Calu3 (cell line): Measurements from ENCODE around the gene SMPD2. TPM values are rescaled to one million over a fixed set of nuclear protein-coding genes. Genes with fewer than 3 reads are reported as not detected.

Experiments used
- BruUV-seq: library from RNA; stranded (reverse); fragments of 400-500 nt; replicated peaks from 2 replicates; lab custom pipeline; 2021; lab: Mats Ljungman, UMichigan
- CTCF ChIA-PET: fragments of 300-600 bp; sonication (Branson Sonifier 250); formaldehyde crosslinking; loops from one replicate; lab custom pipeline; 2022; ENCODE audit warnings: antibody characterized with exemption; lab: Charles Lee
- DNase-seq: peaks from one replicate; pipeline ENCODE4 v3.0.0; 2022
- H3K27ac Mint-ChIP-seq: one replicate; pipeline ENCODE4 v1.8.0; 2022; ENCODE audit warnings: mixed read lengths; ENCODE audit not compliant: unreplicated experiment
- H3K27me3 Mint-ChIP-seq: one replicate; pipeline ENCODE4 v1.8.0; 2022; ENCODE audit warnings: mixed read lengths; ENCODE audit not compliant: unreplicated experiment
- H3K36me3 Mint-ChIP-seq: one replicate; pipeline ENCODE4 v1.8.0; 2022; ENCODE audit warnings: mild to moderate bottlenecking, moderate library complexity, mixed read lengths; ENCODE audit not compliant: insufficient read depth, unreplicated experiment
- H3K4me1 Mint-ChIP-seq: one replicate; pipeline ENCODE4 v1.8.0; 2022; ENCODE audit warnings: mild to moderate bottlenecking, low read depth, mixed read lengths; ENCODE audit not compliant: unreplicated experiment
- H3K4me3 Mint-ChIP-seq: one replicate; pipeline ENCODE4 v1.8.0; 2022; ENCODE audit warnings: mild to moderate bottlenecking, low read depth, moderate library complexity, mixed read lengths; ENCODE audit not compliant: unreplicated experiment
- H3K9me3 Mint-ChIP-seq: one replicate; pipeline ENCODE4 v1.8.0; 2022; ENCODE audit warnings: low read depth, mixed read lengths; ENCODE audit not compliant: unreplicated experiment
- CTCF ChIP-seq: fragments of 200-600 bp; IDR thresholded peaks from one replicate; pipeline ENCODE4 v1.8.0; 2022; ENCODE audit warnings: antibody characterized with exemption; ENCODE audit not compliant: unreplicated experiment
- intact Hi-C: fragments of 100-400 bp; cut with micrococcal nuclease; formaldehyde crosslinking; loops from one replicate; pipeline ENCODE4 v1.10.0; 2022; ENCODE audit not compliant: unreplicated experiment
- total RNA-seq: library from RNA; stranded (reverse); gene quantifications from 2 replicates; pipeline ENCODE4 v1.2.3, GENCODE V29; 2022

Gene SMPD2
- total RNA-seq, 1 experiment from 2014 or later, result 17.3 TPM

GRCh38 chr6:109461733-109462526 lies 21.4 kb downstream of the SMPD2 start:
- Mint-ChIP-seq H3K4me1 (peaks cover 9% of the 10 kb centered on the region), H3K27me3 (no peaks in the 10 kb centered on the region), H3K4me3 (no peak overlapping the region), H3K36me3 (peaks cover 28% of the 10 kb centered on the region), H3K9me3 (no peaks in the 10 kb centered on the region), H3K27ac (no peak overlapping the region)
- CTCF ChIA-PET, result no interaction called here
- no peak for DNase-seq
- intact Hi-C loops, result no loop called here
- no TSS peak for BruUV-seq
- no peak for TF ChIP-seq CTCF

- intact Hi-C loops, result no loop called here
- H3K27ac Mint-ChIP-seq, result no peak overlapping the region
- no peak overlapping the region for H3K4me3 Mint-ChIP-seq
- CTCF ChIA-PET, result no interaction called here
- H3K4me1 Mint-ChIP-seq, result peaks cover 8% of the 10 kb centered on the region
- H3K36me3 Mint-ChIP-seq, result peaks cover 45% of the 10 kb centered on the region
- no TSS peak for BruUV-seq
- DNase-seq, result no peak
- H3K9me3 Mint-ChIP-seq, result no peaks in the 10 kb centered on the region
- H3K27me3 Mint-ChIP-seq, result no peaks in the 10 kb centered on the region
- no peak for TF ChIP-seq CTCF
Observed at GRCh38 chr6:109465772-109466171, 25.2 kb downstream of the SMPD2 start.

GRCh38 chr6:109466212-109466923 lies 25.8 kb downstream of the SMPD2 start:
- Mint-ChIP-seq H3K27me3 (no peaks in the 10 kb centered on the region), H3K4me3 (no peak overlapping the region), H3K36me3 (peaks cover 45% of the 10 kb centered on the region), H3K9me3 (no peaks in the 10 kb centered on the region), H3K27ac (no peak overlapping the region), H3K4me1 (peaks cover 8% of the 10 kb centered on the region)
- no peak for TF ChIP-seq CTCF
- DNase-seq, result no peak
- intact Hi-C loops, result no loop called here
- no TSS peak for BruUV-seq
- CTCF ChIA-PET, result no interaction called here

- H3K27ac Mint-ChIP-seq, result no peak overlapping the region
Observed at GRCh38 chr6:109467696-109468095, 27.2 kb downstream of the SMPD2 start.

More at GRCh38 chr6:109467696-109468095, 27.2 kb downstream of the SMPD2 start:
- no peaks in the 10 kb centered on the region for H3K9me3 Mint-ChIP-seq
- no peak for DNase-seq
- peaks cover 42% of the 10 kb centered on the region for H3K36me3 Mint-ChIP-seq
- TF ChIP-seq CTCF, result no peak
- intact Hi-C loops, result no loop called here
- BruUV-seq, result no TSS peak
- peaks cover 8% of the 10 kb centered on the region for H3K4me1 Mint-ChIP-seq
- H3K4me3 Mint-ChIP-seq, result no peak overlapping the region
- no peaks in the 10 kb centered on the region for H3K27me3 Mint-ChIP-seq
- CTCF ChIA-PET, result no interaction called here
